HG02571 (cell line): ENCODE measurements around the gene SLCO1A2.

Experiments
- ATAC-seq: cut with Tn5 transposase; IDR thresholded peaks from one replicate; pipeline ENCODE4 v1.9.1; 2021; ENCODE audit warnings: mild to moderate bottlenecking, moderate library complexity; ENCODE audit not compliant: unreplicated experiment

Gene SLCO1A2

GRCh38 chr12:21221072-21221471, 113.6 kb downstream of the SLCO1A2 start:
- ATAC-seq = no peak

GRCh38 chr12:21220266-21220665, 114.5 kb downstream of the SLCO1A2 start:
- ATAC-seq = no peak

- ATAC-seq = no peak
Measured at GRCh38 chr12:21219206-21219605, 115.5 kb downstream of the SLCO1A2 start.
